Pons (tissue), 1 donor: Measurements from ENCODE around the gene C1QTNF12.

ENCODE experiments used
- DNase-seq: peaks from one replicate; pipeline ENCODE4 v3.0.0-alpha.2; 2016; ENCODE audit warnings: low spot score

C1QTNF12 gene

DNA sequence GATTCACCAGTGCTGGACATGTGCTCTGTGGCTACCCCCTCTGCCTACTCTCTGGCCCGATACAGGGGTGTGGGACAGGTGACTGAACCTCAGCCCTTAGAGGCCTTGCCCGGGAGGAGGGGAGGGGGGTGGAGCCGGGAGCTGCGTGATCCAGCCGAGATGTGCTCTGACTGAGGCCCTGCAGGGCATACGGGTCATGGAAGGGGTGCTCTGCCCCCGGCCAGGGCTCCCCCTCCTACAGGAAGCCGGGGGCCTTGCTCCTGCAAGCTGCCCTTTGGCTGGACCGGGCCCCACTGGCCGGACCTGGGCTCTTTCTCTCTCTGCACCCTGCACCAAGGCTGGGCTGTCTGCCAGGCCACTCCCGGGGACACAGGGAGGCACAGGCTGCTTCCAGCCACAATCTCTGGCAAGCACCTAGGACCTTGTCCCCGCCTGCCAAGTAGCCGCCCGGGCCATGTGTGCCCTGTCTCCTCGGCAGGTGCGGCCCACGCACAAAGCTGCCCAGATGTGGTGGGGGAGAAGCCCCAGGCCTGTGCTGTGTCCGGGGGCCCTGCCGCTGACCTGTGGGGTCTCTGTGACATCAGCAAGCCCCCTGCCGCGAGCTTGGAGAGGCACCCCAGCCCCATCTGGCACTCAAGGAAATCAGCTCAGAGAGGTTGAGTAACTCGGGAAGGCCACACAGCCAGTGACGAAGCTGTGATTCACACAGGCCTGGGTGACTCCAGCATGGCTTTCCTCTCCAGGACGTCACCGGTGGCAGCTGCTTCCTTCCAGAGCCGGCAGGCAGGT lies 35.2 kb upstream of the C1QTNF12 start:
- DNase-seq, result no peak

DNA sequence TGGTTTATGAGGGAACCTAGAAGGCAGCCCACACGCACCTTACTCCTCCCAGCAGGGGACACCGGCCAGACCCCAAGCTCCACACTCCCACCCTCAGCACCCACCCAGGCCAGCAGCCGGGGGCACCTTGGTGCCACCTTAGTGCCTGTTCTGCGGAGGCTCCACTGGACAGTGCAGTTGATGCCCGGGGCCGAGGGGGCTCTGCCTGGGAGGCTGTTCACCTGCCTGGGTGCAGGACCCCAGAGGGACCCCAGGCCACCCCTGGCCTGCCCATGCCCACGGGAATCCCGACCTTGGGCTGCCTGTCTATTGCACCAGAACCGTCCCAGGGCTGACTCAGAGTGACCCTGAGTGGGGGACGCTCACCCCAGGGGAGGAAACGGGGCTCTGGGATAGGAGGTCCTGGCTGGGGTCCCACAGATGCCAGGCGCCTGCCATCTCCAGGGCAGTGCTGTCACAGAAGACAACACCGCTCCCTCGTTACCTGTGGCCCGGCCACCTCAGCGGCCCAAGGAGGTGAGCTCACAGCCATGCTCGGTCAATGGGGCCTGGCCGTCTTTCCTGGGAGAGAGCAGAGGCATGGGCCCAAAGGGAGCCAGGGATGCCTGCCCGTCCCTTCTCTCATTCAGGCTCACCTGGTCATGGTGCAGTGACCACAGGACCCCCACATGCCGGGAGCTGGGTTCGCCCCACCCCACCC lies 34.4 kb upstream of the C1QTNF12 start:
- no peak for DNase-seq

DNA sequence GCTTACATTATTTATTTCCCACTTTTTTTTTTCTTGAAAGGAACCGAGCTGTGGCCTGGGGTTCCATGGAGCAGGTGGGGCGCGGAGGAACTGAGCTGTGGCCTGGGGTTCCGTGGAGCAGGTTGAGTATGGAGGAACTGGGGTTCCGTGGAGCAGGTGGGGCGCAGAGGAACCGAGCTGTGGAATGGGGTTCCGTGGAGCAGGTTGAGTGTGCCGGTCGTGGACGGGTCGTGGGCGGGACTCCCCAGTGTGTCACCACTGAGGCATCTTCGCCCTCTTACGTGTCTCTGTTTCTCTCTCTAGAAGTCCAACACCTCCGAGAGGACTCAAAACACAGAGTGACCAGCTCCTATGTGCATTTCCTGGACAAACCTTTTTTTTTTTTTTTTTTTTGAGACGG lies 32.5 kb upstream of the C1QTNF12 start:
- no peak for DNase-seq

DNA sequence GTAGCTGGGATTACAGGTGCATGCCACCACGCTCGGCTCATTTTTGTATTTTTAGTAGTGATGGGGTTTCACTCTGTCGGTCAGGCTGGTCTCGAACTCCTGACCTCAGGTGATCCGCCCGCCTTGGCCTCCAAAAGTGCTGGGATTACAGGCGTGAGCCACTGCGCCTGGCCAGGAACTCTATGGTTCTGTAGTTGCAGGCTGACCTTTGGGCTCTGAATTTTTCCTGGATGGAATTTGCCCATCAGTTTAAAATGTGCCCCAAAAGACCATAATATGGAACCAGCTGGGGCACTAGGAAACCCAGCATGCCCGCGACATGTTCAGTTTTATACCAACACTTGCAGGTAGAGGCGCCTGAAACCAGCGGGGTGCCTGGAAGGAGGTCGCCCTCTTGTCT lies 32.1 kb upstream of the C1QTNF12 start:
- DNase-seq, result no peak

DNA sequence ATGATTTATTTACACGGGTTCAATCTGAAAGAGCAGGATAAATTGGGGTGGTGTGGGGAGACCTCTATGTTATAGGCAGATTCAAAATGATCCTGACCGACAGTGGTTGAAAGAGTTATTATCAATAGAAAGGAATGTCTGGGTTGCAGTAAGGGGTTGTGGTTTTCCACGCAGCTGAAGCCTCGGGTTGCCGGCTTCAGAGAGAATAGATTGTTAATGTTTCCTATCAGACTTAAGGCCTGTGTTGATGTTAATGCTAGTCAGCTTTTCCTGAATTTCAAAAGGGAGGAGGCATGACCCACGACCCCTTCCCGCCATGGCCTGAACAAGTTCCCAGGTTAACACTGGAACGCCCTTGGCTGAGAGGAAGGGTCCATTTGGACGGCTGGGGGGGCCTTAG lies 29.3 kb upstream of the C1QTNF12 start:
- no peak for DNase-seq

DNA sequence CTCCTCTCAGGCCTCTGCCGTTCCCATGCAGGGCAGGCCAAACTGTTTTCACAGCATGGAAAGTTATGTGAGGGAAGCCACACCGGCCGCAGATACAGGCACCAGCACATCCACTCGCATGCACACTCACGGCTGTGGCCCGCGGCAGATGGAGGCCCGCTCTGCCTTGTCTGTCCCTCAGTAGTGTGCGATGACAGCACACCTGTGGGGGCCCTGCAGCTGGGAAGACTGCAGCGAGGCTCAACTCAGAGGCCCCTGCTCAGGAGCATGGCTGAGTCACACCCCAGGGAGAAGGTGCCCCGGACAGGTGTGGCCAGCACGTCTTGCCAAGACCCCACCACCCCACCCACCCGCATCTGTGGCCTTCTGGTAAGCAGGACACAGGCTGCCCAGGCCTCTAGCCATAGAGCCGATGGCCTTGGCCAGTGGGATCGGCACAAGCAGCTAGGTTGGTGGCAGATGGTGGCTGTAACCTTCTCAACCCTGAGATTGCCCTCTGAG lies 28.5 kb upstream of the C1QTNF12 start:
- DNase-seq, result no peak

DNA sequence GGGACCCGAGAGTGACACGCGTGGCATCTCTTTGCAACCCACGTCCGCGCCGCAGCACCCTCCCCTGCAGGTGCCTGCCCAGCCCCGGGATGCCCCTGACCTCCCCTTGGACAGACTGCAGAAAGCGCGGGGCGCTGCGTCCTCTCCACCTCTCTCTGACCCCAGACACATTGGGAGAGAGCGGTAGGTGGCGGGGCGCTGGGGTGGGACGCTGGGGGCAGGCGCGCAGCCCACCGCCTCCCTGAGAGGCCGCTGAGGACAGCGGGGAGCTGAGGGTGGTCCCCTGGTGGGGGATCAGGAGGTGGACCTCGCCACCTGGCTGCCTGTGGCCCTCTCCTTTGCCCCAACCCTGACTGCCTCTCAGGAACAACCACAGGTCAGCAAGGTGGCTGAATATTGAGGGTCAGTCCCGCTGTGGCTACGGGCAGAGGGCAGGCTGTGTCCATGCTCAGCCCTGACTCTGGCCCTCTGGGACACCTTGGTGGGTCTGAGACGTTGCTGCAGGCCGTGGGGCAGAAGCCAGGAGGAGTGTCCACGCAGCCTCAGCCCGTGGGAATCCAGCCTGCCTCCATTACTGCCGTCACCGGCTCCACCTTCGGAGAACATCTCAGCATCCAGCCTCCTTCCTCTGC lies 27.9 kb upstream of the C1QTNF12 start:
- no peak for DNase-seq

DNA sequence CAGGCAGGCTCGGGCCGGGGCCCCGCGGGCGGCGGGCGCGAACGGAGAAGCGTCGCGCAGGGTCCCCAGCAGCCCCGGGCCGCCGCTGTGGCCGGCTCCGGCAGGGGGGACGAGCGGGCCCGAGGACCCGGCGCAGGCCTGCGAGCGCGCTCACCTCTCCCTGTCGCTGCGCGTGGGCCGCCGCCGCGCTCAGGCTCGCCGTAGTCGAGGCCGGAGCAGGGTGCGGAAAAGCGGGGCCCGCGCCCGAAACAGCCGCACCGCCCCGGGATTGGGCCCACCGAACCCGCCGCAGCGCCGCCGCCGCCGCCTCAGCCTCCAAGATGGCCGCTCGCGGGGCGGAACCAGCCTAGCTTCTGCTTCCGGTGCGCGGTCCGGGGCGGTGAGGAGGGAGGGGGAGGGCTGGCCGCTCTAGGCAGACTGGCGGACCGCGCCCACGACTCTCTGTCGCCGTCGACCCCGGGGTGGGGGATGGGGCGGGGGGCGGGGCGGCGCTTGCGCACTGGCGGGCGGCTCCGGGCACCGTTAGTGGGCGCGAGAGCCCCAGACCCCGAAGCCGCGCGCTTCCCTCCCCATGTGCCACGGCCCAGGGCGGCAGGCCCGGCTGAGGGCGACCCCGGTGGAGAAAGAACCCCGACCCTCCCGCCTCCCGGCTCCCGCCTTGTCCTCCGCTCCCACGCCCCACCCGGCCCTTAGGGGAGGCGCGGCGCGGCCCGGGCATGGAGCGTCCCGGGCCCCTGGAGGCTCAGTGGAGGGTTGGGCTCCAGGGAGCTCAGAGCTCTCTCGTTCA lies 27.2 kb upstream of the C1QTNF12 start, which contains the start of gene UBE2J2:
Gene UBE2J2 (minus strand): TSS at position 343 of the 787 bp plus-strand sequence. CDS start 5,862 bp downstream, outside the sequence.
- DNase-seq, result peak; percentile 73

DNA sequence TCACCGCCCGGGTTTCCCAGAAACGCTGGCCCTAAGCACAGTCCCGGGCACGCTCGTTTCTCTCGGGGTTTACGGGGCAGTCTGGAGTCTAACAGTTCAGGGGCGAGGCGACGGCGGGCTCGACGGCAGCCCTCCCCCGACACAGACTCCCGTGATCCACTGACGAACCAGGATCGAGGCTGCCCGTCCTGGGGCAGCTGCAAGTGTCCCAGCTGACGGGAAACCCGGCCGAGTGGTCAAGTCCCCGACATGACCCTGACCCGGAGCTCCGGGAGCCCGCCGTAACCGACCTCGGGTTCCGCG lies 26.6 kb upstream of the C1QTNF12 start:
- no peak for DNase-seq

DNA sequence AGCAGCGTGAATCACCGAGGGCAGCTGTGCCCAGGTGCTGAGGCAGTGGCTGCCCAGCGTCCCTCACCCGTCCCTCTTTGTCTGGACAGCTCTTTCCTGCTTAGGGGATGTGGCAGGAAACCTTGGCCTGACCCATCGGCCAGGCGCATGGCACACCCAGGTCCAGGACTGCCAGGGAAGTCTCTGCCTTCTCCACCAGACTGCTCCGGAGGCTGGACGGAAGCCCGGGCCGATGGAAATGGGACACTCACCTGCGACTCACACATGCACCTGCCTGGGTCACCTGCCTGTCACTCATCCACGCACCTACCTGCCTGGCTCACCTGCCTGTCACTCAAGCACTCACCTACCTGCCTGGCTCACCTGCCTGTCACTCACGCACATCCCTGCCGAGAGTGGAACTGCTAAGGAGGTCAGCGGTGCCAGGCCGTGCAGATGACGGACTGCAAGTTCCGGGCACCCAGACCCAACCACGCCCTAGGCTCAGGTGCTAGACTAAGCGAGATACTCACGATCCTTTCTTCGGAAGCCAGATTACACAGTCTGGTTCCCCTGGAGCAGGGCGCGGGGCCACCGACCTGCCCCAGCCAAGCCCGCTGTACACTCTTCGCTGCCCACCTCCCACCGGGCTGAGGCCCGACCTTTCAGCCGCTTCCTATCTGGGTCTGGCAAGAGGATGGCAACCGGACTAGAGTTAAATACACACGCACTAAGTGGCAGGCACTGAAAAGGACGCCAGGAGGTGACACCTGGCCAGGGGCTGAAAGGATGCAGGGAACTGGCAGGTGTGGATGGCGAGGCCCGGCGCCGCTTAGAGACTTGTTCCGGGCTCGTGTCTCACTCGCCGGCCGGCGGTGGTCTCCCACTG lies 26.1 kb upstream of the C1QTNF12 start:
- DNase-seq, result no peak

DNA sequence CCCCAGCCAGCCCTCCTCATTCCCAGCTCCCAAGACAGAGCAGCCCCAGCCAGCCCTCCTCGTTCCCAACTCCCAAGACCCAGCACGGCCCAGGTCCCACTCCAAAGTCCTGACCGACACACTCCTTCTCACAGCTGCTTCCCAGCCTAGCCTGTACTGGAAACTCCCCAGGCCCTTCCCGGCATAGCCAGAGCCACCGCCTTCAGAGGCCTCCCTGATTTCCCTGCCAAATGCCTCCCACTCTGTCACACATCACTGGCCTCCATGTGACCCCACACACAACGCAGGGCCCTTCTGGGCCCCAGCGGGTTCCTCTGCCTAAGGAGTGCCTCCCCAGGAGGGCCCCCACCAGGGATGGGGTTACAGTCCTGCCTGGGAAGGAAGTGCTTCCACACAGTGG lies 24.3 kb upstream of the C1QTNF12 start:
- DNase-seq, result no peak

DNA sequence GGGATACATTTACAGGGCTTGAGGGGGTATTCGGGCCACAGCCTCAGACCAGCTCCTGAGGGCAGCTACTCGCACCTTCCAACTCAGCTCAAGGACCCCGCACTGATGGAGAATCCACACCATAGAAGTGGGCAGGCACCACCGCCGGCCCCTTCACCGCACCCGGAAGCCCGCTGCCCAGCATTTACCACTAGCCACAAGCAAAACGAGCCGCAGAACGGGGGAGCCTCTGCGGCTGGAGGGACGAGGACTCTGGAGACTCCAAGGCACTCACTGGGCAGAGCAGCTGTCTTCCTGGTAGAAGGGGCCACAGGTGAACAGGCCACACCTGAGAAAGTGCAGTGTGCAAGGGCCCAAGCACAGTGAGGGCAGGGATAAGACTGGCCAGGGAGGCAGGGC lies 21.8 kb upstream of the C1QTNF12 start:
- DNase-seq, result no peak

DNA sequence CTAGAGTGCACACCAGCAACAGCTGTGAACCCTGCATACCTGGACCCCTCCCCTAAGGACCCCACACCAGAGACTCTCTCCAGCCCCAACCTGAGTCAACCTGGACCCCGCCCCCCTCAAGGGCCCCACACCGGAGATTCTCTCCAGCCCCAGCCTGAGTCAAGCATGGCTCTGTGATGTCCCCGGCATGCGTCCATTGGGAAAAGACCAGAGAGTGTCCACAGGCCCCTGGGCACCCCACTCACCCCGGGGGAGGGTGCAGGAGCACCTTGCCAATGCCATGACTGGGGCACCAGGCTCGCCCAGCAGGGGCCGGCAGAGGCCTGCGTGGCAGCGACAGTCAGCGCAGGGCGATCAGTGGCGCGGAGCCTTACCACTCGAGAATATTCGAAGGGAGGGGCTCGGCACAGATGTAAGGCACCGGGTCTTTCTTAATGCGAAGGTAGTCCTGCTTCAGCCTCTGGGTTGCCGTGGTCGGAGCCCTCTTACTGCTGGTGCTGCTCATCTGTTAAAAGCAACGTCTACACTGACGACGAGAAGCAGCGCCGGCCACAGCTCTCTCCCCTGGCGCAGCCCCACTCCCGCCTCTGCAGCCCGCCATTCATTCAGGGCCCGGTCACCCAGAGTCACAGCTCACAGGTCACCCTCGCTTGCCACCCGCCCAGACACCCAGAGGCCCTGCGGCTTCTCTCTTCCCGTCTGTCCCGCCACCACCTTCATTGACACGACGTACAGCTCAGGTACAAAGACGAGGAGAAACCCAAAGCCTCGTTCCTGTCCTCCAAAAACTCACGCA lies 21.2 kb upstream of the C1QTNF12 start:
- no peak for DNase-seq

DNA sequence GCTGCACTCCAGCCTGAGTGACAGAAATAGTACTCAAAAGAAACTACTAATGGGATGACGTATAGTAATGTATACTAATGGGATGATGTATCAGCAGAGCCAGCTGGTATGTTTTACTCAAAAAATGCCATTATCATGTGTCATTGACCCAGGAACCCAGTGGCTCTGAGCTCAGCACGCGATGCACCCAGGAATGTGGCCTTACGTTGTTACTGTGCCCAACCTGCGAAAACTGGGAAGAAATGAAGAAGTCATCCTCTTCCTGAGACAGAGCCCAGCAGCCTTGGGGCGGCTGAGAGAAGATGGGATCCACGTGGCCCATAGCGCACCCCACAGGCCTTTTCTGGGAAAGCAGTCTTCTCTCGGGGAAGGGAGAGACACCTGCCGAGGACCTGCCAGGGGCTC lies 18.3 kb upstream of the C1QTNF12 start:
- DNase-seq, result no peak

DNA sequence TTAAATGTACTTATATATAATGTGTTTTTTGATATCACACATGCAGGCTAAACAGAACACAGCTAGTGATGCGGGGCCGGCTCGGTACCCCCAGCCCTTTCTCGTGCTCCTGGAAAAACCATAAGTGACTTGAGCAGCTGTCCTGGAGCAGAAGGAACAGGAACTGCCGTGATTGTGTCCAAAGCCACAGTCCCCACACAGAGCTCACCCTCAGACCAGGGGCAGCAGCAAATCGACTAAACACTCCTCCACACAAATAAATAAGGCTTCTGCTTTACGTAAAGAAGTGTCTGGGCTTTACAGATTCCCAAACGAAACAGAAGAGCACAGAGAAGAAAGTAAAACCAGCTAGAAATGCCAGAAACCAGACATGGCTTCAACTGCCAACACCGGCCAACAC lies 17.5 kb upstream of the C1QTNF12 start:
- no peak for DNase-seq

DNA sequence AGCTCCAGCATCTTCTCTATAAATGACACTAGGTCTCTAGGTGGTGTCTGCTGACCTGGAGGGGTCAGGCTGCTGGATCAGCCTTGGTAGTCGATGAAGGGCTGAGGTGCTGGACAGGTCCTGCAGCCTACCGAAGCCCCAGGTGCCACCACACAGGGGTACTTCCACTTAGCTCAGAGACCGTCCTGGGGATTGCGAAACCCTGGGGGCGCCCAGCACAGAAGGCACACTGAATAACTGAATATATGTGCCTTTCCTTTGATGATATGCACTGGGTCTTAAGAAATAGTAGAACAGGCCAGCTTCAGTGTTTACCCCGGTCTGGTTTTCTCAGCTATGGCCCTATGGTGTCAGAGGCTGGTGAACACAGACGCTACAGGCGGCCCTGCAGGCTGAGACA lies 16.2 kb upstream of the C1QTNF12 start:
- no peak for DNase-seq

DNA sequence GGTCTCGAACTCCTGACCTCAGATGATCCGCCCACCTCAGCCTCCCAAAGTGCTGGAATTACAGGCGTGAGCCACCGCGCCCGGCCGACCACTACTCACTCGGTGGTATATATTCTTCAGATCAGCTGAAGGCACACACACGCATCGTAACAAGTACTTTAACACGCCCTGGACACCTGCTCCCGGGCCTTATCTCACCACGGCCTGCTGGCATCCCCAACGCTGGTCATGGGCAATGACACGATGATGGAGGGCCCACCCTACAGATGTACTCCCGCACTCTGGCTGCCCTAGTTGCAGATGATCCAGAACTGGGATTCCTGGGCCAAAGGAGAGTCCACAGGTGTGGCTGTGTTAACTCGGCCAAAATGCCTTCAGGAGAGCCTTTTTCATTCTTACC lies 15.5 kb upstream of the C1QTNF12 start:
- DNase-seq, result no peak

DNA sequence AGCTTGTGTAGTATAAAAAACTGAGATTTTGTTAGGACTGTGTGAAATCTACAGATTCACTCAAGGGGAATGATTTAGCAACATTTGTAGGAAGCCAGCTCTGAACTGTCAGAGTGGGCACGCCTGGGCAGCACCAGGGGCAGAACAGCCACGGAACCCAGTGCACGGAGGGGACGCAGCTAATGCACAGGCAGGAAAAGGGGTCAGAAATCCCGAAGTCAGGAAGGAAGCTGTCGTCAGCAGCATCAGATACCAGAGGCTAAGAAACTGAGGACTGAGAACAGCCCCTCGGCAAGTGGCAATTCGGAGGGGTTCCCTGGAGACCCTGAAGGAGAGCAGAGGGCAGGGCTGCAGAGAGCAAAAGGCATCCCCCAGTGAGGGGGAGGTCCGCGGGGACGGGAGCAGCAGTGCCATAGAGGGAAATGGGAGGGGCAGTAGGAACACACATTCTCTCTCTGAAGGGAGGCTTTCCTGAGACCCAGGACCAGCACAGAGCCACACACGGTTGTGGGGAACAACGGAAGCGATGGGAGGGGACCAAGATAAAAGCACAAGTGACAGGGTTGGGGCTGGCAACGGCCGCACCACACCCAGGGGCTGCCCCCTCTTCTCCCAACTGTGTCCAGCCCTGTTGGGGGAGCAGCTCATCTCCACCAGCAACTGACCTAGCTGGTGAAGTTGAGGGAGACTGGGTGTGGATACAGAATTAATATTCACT lies 14.5 kb upstream of the C1QTNF12 start:
- no peak for DNase-seq

DNA sequence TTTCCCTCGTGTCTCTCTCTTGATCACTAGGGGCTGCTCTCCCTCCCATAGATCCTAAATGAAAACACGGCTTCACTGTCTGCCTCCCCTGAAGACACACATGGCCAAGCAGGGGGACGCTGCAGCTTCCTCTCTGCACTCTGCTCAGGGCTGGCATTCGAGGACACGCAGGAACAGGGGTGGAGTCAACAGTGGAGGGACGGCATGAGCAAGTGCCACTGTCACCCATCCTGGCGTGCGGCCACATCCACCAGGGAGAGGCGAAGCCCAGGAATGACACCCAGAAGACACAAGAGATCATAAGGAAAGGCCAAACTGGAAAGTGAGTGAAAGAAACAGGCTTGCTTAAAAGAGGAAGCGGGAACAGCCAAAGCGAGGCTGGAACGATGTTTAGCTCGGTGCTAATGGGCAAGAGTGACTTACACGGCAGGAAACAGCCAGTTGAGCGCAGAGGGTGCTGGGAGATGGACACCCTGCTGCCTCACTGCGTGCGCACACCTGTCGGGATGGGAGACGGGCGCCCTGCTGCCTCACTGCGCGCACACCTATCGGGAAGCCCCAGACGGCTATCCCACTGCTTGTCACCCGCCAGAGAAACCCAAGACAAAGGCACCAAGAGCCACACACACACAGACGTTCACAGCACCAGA lies 13.6 kb upstream of the C1QTNF12 start:
- DNase-seq, result peak; percentile 35
